NCI-H510A treated with DMSO at 0.1 percent for 48 hours (cell line): ENCODE data around the gene LCE5A.
"Not testable (repeated sequence)": the region's sequence is repeated elsewhere in the genome, so short reads cannot be mapped to it uniquely, and the experiment has no call there.

Experiments used
- DNase-seq: peaks from one replicate; lab custom pipeline; 2025; lab: John Stamatoyannopoulos, UW

LCE5A gene

DNA sequence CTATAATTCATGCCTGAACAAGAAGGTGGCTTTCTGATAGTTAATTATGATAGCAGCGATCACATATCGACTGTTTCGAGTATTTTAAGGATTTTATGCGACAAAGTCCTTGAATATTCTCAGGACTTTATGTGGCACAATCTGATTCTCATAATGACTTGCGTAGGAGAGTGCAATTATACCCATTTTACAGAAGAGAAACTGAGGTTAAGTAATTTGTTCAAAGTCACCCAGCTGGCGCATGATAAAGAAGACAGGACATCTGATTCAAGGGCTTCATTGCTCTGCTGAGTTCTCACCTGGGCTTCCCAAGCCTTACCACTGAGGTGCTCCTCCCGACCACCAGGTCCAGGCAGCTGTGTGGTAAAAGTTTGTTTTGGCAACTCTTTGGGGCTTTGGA is 5.5 kb downstream of the LCE5A start:
- DNase-seq: no peak

DNA sequence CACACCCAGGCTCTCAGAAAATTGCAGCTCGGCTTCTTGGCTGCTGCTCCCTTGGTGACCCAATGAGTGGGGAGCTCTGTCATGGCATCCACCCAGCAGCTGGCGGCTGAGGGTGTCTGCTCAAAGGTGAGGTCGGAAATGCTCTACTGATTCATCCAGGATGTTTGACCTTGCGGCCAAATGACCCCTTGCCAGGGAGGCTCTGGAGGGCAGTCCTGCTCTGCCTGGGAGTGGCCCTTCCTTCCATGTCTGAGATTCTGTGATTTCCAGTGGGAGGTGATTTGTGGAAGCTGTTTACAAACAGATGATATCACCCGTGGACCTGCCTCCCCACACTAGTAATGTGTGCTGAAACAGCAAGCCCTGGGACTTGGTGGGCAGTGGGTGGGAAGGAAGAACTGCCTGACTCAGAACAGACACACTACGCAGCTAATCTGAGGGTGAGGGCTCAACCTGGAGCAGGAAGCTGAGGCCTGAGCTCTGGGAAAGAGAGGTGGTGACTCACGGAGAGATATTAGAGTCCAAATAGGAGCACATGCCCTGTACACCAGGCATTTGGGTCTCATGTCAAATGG is 6.7 kb downstream of the LCE5A start:
- DNase-seq: no peak

DNA sequence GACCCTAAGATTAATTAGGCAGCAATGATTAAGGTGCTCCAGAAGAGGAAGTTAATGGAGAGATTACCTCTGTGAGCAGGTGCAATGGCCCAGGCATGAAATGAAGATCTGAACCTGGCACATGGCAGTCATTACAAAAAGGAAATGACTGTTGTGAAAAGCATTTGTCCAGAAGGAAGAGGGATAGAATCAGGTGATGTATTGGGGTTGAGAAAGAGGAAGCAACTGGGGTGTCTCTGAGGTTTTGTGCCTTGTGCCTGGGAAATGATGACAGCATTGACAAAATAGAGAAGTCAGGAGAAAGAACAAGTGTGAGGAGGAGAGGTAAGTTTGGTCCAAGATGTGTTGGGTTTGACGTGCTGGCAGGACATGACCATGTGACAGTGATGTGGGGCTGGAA is 9.2 kb downstream of the LCE5A start:
- no peak for DNase-seq

DNA sequence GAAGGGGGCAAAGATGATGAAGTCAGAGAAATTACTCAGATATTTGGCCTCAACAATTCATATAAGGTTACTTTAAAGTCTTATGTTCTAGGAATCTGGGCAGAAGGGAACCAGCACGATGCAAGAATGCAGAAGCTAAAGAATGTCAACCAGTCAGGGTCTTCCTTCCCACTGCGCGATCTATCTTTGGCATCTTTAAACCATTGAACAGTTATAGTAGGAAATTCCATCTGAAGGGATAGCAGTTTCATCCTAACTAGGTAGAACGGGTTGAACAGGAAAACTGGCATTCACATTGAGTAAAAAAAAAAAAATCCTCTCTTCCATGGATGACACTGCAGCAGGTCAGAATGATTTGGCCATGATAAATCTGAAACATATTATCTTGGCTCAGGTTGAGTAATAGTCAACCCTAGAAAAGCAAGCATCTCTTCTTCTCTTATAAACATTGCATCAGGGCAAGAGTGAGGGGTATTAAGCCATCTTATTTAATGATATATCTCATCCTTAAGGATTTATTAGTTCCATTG is 10.0 kb downstream of the LCE5A start:
- DNase-seq: no peak

DNA sequence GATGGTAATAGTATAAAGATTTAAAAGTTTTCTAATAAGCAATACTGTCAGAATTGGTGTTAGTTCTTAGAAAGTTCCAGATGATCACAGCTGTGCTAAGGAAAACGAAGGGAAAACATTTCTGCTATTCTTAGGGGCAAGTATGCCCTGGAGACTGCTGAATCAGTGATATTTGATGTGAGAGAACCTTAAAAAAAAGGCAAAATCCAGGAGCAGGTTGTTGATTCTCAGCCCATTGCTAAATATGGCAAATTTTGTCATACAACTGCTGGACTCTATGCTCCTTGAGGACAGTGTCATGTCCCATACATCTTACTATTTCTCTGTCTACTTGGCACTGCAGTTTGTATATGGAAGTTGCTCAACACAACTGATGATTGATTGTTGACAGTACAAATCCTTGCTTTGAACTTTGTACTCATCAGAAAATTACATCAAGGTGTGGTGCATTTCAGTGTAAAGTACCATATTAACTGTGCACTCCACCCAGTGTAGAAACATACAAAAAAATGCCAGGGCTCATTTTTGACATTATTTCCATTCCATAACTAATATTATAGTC is 14.6 kb downstream of the LCE5A start:
- no peak for DNase-seq

DNA sequence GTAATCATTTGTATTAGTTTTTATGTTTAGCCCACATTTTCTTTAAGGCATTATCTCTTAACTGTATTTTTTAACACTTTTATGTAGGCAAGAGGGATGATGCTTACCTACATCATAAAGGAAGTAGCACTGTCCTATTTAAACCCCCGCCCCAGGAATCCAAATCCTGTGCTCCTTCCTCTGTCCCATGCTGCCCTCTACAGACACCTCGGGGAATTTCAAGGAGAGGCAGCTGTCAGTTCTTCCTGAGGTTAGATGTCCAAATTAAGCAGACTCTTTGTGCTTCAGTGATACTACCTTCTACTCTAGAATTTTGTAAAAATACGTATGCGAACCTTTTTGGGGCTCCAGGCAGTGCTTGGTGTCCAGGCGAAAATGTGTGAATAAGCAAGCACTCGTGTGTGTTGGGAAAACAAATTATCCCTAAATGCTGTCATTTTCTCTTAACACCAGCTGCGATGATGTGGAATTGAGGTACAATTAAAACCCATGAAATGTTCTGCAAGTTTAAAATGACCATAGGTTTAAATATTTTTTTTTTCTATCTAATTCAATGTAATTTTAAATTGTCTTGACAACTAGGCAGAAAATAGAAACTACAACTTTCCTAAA is 22.8 kb downstream of the LCE5A start:
- DNase-seq: no peak

DNA sequence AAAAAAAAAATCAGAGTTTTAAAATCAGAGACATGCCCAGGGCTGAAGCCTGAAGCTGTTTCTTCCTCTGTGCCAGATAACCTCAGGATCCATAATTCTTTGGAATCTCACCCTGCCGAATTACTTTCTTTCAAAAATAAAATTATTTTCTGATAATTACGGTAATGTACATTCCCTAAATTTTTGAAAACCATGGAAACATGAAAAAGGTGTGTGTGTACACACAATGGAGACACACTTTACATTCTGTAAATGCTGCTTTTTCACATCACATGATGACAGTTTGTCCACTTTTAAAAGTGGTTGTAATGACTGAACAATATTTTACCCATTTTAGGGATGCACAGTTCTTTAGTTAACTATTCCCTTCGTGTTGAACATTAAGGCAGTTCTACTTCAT is 25.2 kb downstream of the LCE5A start:
- DNase-seq: no peak

DNA sequence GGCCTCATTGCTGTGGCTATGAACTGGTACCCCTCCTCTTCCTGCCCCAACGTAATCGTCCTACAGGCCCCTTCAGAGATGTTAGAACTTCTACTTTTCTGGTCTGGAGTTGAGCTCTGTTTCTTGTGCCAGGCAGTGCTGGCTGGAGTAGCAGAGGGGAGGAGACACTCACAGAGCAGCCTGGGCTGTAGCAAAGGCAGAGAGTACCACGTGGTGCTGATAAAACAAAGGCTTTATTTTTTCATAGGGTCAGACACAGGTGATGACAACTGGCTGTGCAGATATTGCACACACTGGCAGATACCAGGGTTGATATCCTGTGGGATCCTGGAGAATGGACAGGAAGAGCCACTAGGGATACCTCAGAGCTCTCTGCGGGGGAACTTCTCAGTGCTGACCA is 26.9 kb downstream of the LCE5A start:
- no peak for DNase-seq

DNA sequence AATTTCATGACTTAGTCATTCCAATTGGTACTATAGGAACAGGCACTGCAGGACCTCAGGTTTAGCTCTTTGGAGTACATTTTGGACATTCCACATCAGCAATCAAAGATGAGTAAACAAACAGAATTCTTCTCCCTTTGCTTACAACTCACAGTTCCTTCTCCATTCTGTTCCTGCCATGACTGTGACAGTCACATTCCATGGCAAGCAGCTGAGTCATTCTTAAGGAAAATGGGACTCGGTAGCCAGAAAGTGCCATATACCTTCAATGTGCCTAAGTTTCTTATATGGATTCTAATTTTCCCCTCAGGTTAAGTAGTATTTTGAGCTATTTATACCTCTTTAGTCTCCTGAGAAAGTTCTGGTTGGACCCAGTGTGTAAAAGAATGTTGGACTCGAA is 29.3 kb downstream of the LCE5A start:
- DNase-seq: no peak

DNA sequence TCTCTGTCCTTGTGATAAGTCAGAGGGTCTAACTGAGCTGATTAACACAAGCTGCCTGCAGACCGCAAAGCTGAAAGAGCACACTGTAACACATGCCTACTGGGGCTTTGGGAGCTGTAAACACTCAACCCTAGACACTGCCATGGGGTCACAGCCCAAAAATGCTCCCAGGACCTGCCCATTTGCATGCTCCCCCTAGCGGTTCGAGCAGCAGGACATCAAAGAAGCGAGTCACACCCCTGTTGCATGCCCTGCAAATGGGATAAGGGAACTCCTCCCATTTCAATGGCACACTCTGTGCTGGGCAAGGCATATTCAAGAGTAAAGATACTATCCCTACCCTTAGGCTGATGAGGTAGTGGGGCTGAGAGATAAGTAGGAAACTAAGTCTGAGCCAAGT is 33.2 kb downstream of the LCE5A start:
- no peak for DNase-seq

DNA sequence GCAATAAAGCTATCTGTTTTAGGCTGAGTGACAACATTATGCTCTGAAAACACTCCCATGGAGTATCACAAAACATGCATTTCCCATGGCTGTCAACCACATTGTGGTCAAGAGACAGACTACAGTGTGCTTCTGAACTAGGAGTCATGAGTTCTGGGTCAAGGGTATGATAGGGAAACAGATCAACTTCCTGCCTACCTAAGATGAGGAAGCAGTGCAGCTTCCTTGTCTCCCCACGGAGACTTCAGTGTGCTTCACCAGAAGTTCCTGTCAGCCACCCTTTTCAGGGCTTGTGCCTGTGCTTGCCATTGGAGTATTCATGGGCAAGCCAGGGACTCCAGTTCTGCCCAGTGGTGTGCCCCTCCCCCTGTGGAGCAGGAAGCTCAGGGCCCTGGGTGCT is 36.1 kb downstream of the LCE5A start:
- DNase-seq: no peak

DNA sequence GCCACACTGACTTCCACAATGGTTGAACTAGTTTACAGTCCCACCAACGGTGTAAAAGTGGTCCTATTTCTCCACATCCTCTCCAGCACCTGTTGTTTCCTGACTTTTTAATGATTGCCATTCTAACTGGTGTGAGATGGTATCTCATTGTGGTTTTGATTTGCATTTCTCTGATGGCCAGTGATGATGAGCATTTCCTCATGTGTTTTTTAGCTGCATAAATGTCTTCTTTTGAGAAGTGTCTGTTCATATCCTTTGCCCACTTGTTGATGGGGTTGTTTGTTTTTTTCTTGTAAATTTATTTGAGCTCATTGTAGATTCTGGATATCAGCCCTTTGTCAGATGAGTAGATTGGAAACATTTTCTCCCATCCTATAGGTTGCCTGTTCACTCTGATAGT is 37.8 kb downstream of the LCE5A start:
- DNase-seq: not testable (repeated sequence)
